Parathyroid adenoma (tissue), 2 donors: ENCODE results near the gene C1orf105.

Experiments
- H2AFZ ChIP-seq: fragments of 300-600 bp; sonication (generic); one replicate; pipeline ENCODE4 v1.7.0; 2017; ENCODE audit warnings: antibody characterized with exemption, mild to moderate bottlenecking
- H3K27ac ChIP-seq: fragments of 300-600 bp; sonication (generic); one replicate; pipeline ENCODE4 v1.7.0; 2017
- H3K27me3 ChIP-seq: fragments of 300-600 bp; sonication (generic); one replicate; pipeline ENCODE4 v1.7.0; 2017; ENCODE audit warnings: low read length; ENCODE audit not compliant: control insufficient read depth, insufficient read depth
- H3K36me3 ChIP-seq: fragments of 300-600 bp; sonication (generic); one replicate; pipeline ENCODE4 v1.7.0; 2017; ENCODE audit warnings: low read length; ENCODE audit not compliant: control insufficient read depth, insufficient read depth
- H3K4me1 ChIP-seq: fragments of 300-600 bp; sonication (generic); one replicate; pipeline ENCODE4 v1.7.0; 2017; ENCODE audit warnings: control low read depth
- H3K4me2 ChIP-seq: fragments of 300-600 bp; sonication (generic); one replicate; pipeline ENCODE4 v1.7.0; 2017; ENCODE audit warnings: low read length
- H3K4me3 ChIP-seq: fragments of 300-600 bp; sonication (generic); one replicate; pipeline ENCODE4 v1.7.0; 2017; ENCODE audit warnings: low read depth, low read length
- H3K79me2 ChIP-seq: fragments of 300-600 bp; sonication (generic); one replicate; pipeline ENCODE4 v1.7.0; 2017; ENCODE audit warnings: control low read depth
- H3K9ac ChIP-seq: fragments of 300-600 bp; sonication (generic); one replicate; pipeline ENCODE4 v1.7.0; 2017; ENCODE audit warnings: mild to moderate bottlenecking
- H3K9me3 ChIP-seq: fragments of 300-600 bp; sonication (generic); one replicate; pipeline ENCODE4 v1.7.0; 2017; ENCODE audit warnings: low read length; ENCODE audit not compliant: control insufficient read depth
- TF ChIP-seq, protein P1 (sequence below): fragments of 300-600 bp; sonication (generic); IDR thresholded peaks from one replicate; pipeline ENCODE4 v1.7.0; 2017; ENCODE audit warnings: antibody characterized with exemption, mild to moderate bottlenecking
- donor health status: primary hyperparathyroidism.

The C1orf105 gene

DNA sequence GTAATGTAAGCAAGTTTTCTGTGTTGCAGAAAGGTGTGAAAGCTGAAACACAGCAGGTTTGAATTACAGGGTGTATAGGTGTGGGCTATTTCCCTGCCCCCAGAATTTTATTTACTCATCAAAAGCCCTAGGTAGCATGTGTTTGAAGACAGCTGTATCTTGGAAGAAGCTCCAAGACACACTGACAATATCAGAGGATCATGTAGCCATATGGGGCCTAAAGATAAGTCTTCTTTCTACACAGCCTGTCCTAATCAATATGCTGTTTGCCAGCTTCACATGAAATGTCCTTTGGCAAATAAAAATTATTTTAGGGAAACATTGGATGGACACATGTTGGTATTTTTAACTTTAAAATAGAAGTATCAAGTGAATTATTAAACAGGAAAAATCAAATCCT is 95.0 kb downstream of the C1orf105 start:
- Histone ChIP-seq H3K4me3 (no peak overlapping the region), H3K4me2 (no peak overlapping the region), H3K27me3 (no peaks in the 10 kb centered on the region), H3K4me1 (peaks cover 11% of the 10 kb centered on the region), H3K9ac (no peak overlapping the region), H3K9me3 (no peaks in the 10 kb centered on the region), H3K36me3 (no peaks in the 10 kb centered on the region), H3K79me2 (no peaks in the 10 kb centered on the region), H3K27ac (peak overlapping the region; percentile 15), H2AFZ (no peak overlapping the region)
- TF ChIP-seq, protein P1, sequence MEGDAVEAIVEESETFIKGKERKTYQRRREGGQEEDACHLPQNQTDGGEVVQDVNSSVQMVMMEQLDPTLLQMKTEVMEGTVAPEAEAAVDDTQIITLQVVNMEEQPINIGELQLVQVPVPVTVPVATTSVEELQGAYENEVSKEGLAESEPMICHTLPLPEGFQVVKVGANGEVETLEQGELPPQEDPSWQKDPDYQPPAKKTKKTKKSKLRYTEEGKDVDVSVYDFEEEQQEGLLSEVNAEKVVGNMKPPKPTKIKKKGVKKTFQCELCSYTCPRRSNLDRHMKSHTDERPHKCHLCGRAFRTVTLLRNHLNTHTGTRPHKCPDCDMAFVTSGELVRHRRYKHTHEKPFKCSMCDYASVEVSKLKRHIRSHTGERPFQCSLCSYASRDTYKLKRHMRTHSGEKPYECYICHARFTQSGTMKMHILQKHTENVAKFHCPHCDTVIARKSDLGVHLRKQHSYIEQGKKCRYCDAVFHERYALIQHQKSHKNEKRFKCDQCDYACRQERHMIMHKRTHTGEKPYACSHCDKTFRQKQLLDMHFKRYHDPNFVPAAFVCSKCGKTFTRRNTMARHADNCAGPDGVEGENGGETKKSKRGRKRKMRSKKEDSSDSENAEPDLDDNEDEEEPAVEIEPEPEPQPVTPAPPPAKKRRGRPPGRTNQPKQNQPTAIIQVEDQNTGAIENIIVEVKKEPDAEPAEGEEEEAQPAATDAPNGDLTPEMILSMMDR = no peak

DNA sequence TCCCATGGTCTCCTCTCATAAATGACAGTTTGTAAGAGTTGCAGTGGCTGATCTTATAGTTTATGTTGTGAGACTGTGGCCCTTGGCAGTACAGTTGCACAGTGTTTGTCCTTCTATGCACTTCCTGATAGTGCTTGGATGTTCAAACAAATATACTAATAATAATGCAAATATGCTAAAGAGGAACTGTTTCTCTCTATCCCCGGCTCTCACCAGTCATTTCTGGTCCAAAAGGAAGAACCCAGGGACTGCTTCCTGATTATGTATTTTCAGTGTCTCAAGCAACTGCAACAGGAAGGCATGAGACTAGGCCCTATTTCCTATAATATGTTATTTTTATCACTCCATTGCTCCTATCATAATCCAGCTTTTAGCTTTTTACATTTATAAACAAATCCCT is 95.4 kb downstream of the C1orf105 start:
- TF ChIP-seq, protein P1 = no peak
- H3K4me3 ChIP-seq = no peak overlapping the region
- no peak overlapping the region for H3K9ac ChIP-seq
- H3K4me2 ChIP-seq = no peak overlapping the region
- no peaks in the 10 kb centered on the region for H3K27me3 ChIP-seq
- H3K79me2 ChIP-seq = no peaks in the 10 kb centered on the region
- peaks cover 11% of the 10 kb centered on the region for H3K4me1 ChIP-seq
- H2AFZ ChIP-seq = no peak overlapping the region
- H3K9me3 ChIP-seq = no peaks in the 10 kb centered on the region
- no peaks in the 10 kb centered on the region for H3K36me3 ChIP-seq
- no peak overlapping the region for H3K27ac ChIP-seq

DNA sequence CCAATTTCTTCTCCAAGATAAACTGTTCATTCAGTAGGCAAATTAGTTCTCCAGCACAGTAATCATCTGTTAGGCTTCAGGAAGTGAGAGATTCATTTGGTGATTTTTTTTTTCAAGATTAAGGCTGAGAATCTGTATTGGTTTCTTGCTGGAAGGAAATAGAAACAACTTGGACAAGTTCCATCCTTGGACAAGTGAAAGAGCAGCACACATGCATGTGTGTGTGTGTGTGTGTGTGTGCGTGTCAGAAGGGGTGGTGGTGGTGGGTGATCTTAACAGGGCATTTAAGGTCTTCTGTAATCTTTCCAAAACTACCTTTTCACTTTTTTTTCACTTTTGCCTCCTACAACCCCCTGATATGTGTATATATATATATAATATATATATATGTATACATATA is 96.6 kb downstream of the C1orf105 start:
- peaks cover 11% of the 10 kb centered on the region for H3K4me1 ChIP-seq
- no peak overlapping the region for H3K27ac ChIP-seq
- TF ChIP-seq, protein P1 = no peak
- no peaks in the 10 kb centered on the region for H3K79me2 ChIP-seq
- no peaks in the 10 kb centered on the region for H3K9me3 ChIP-seq
- no peak overlapping the region for H3K4me2 ChIP-seq
- H3K36me3 ChIP-seq = no peaks in the 10 kb centered on the region
- no peak overlapping the region for H2AFZ ChIP-seq
- H3K27me3 ChIP-seq = no peaks in the 10 kb centered on the region
- H3K4me3 ChIP-seq = no peak overlapping the region
- no peak overlapping the region for H3K9ac ChIP-seq

DNA sequence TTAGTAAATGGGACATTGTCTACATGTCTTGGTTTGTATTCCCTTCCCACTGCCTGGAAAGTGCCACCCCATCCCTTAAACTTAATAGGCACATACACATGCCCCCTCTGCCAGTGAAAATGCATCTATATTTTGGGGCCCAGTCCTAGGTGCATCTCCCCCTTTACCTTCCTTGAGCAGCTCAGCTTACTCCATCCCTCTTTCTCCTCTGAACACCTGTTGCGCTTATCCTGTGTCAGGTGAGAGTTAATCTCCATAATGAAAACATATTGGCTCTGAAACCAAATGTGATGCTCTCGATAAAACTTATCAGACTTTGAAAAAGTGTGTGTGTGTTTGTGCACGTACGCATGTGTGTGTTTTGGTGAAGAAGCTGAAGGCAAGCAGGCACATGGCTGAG is 97.1 kb downstream of the C1orf105 start:
- H3K4me1 ChIP-seq = peaks cover 6% of the 10 kb centered on the region
- TF ChIP-seq, protein P1 = no peak
- no peak overlapping the region for H3K9ac ChIP-seq
- H2AFZ ChIP-seq = no peak overlapping the region
- H3K9me3 ChIP-seq = no peaks in the 10 kb centered on the region
- H3K4me2 ChIP-seq = no peak overlapping the region
- H3K79me2 ChIP-seq = no peaks in the 10 kb centered on the region
- no peaks in the 10 kb centered on the region for H3K36me3 ChIP-seq
- no peaks in the 10 kb centered on the region for H3K27me3 ChIP-seq
- no peak overlapping the region for H3K27ac ChIP-seq
- H3K4me3 ChIP-seq = no peak overlapping the region
